Body of pancreas (tissue), 4 donors: Measurements from ENCODE around the gene PRSS1. TPM values are rescaled to one million over a fixed set of nuclear protein-coding genes. Genes with fewer than 3 reads are reported as not detected.
A peak's percentile ranks its signal among the peaks of the same experiment; 100 is the strongest.

Experiments
- ATAC-seq: fragments of 150-250 bp; one replicate; pipeline ENCODE4 v1.9.1; 2016
- DNase-seq, 4 donors: peaks; one replicate each; pipeline ENCODE4 v3.0.0-alpha.2; 2019
- H3K27ac ChIP-seq, 4 donors: fragments of 200-600 bp; sonication (generic); 1 replicate in 3 of 4; 2 replicates in 1 of 4; pipeline versions ENCODE4 v1.5.1 to v1.6.1; 2016 to 2019; ENCODE audit warnings: mild to moderate bottlenecking in 1 of 4, mixed read lengths in 1 of 4, moderate library complexity in 1 of 4
- H3K27me3 ChIP-seq, 2 donors: fragments of 200-600 bp; sonication (generic); one replicate each; pipeline ENCODE4 v1.6.0; 2016; ENCODE audit warnings: mild to moderate bottlenecking in 1 of 2
- H3K36me3 ChIP-seq, 2 donors: fragments of 200-600 bp; sonication (generic); replicated peaks in 1 of 2; 2 replicates each; pipeline ENCODE4 v1.5.1; 2016; ENCODE audit warnings: low read depth in 2 of 2; ENCODE audit not compliant: insufficient read depth in 1 of 2
- H3K4me1 ChIP-seq: fragments of 200-600 bp; sonication (generic); one replicate; pipeline ENCODE4 v1.6.0; 2016
- H3K4me3 ChIP-seq, 2 donors: fragments of 200-600 bp; sonication (generic); 1 replicate in 1 of 2; 2 replicates in 1 of 2; pipeline ENCODE4 v1.5.1; 2016 to 2019
- H3K9me3 ChIP-seq, 3 donors: fragments of 200-600 bp; sonication (generic); 1 replicate in 2 of 3; 2 replicates in 1 of 3; pipeline ENCODE4 v1.5.1; 2016
- POLR2A ChIP-seq, 3 donors: fragments of 450-650 bp; IDR thresholded peaks; one replicate each; pipeline ENCODE4 v1.6.1; 2016; ENCODE audit warnings: antibody characterized with exemption in 3 of 3, mild to moderate bottlenecking in 2 of 3
- WGBS, 2 donors: methylation state at CpG; one replicate each; pipeline ENCODE4 v1.1.5; 2017; 5-methylcytosine and 5-hydroxymethylcytosine counted together
- intact Hi-C: fragments of 100-400 bp; cut with DNase I; formaldehyde crosslinking; loops from one replicate; pipeline ENCODE4 v1.15.1; 2023
- total RNA-seq, 2 donors: library from RNA; depleted of rRNA; stranded (reverse); fragments of >200 nt; gene quantifications; one replicate each; pipeline ENCODE4 v1.1.0, GENCODE V29; 2016
- TF ChIP-seq, protein P1 (sequence below), 7 experiments: fragments of 450-650 bp in 4 of 7; fragments of 200-600 bp in 3 of 7; sonication (generic) in 3 of 7; IDR thresholded peaks; one replicate each; pipeline ENCODE4 v1.5.1; 2016 to 2019; ENCODE audit warnings: antibody characterized with exemption in 7 of 7

Gene PRSS1
- total RNA-seq, 2 donors from 2014 or later: 29,602 to 44,177 TPM

DNA sequence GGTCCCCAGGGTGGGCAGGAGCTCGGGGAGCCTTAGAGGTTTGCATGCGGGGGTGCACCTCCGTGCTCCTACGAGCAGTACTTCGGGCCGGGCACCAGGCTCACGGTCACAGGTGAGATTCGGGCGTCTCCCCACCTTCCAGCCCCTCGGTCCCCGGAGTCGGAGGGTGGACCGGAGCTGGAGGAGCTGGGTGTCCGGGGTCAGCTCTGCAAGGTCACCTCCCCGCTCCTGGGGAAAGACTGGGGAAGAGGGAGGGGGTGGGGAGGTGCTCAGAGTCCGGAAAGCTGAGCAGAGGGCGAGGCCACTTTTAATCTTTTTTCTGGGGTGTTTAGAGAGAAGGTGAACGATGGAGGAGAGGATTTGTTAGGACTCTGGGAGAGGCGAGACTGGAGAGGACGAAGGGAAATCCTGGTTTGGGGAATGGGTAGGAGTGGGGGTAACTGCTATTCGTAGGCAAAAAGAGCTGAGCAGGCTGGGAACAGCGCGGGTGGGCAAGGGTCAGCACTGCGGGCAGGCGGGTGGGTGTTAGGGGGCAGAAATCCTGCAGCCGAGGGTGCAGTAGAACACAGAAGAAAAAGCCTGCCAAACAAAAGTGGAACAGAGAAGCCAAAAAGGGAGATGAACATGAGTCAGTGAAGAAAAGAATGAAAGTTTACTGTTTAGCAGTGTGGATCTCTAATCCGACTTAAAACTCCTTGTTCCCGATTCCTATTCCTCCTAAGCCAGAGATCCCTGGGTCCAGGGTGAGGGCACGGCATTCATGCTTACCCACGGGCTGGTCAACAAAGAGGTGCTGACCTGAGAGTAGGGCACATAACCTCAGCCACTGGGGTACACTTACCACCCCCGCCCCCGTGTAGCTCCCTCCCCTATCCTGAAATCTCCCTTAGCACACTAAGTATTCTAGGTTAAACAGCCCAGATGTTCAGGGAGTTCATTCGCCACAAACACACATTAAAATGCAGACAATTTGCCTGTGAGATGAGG lies 48.4 kb downstream of the PRSS1 start:
- WGBS, 2 donors: 12 to 24% methylated on average over 19 to 33 of the region's 33 CpGs
- DNase-seq: no peak
- Histone ChIP-seq H3K36me3 (no peaks in the 10 kb centered on the region), H3K27me3 (peaks cover 0 to 20% of the 10 kb centered on the region in 2 donors), H3K4me1 (peaks cover 17% of the 10 kb centered on the region), H3K9me3 (no peaks in the 10 kb centered on the region), H3K27ac (no peak overlapping the region), H3K4me3 (peak overlapping the region; percentile 33 to 40)
- no peak for TF ChIP-seq POLR2A (IDR thresholded peaks at IDR 0.05)
- TF ChIP-seq, protein P1, sequence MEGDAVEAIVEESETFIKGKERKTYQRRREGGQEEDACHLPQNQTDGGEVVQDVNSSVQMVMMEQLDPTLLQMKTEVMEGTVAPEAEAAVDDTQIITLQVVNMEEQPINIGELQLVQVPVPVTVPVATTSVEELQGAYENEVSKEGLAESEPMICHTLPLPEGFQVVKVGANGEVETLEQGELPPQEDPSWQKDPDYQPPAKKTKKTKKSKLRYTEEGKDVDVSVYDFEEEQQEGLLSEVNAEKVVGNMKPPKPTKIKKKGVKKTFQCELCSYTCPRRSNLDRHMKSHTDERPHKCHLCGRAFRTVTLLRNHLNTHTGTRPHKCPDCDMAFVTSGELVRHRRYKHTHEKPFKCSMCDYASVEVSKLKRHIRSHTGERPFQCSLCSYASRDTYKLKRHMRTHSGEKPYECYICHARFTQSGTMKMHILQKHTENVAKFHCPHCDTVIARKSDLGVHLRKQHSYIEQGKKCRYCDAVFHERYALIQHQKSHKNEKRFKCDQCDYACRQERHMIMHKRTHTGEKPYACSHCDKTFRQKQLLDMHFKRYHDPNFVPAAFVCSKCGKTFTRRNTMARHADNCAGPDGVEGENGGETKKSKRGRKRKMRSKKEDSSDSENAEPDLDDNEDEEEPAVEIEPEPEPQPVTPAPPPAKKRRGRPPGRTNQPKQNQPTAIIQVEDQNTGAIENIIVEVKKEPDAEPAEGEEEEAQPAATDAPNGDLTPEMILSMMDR (IDR thresholded peaks at IDR 0.05): no peak
- intact Hi-C loops: no loop called here
- ATAC-seq: peak; percentile 41

DNA sequence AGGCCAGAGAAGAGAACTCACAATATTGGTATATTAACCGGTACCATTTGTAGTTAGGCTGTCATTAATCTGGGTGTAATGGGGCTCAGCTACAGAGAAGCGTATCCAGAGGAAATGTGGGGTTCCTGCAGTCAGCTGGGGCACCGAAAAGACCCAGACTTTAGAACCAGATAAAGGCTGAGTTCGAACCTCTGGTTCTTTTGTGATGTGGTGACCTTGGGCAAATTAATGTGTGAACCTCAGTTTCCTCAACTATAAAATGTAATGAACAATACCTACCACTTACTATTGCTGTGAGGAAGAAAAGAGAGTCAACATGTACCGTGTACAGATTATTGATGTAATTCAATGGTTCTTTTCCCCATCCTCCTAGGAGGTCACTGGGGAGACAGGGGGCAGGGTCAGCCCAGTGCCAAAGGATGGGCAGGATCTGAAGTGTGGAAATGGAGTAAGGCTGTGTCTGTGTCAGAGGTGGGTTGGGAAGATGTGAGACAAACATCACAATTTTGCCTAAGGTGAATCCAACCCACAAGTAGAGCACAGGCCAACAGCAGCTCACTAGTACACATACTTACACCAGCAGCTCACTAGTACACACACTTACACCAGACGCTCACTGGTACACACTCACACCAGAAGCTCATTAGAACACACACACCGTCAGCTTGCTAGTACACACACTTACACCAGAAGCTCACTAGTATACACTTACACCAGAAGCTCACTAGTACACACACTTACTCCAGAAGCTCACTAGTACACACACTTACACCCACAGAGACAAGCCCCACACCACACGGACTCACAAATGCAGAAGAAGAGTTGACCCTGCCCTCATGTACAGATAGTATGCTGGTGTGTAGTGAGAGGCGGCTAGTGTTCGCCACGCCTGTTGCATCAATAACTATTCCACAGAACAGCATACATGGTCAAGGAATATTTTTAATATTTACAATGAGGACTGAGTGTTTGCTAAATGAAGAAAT lies 49.5 kb downstream of the PRSS1 start:
- ATAC-seq (no peak), DNase-seq (no peak)
- Histone ChIP-seq H3K27ac (no peak overlapping the region), H3K27me3 (peaks cover 0 to 20% of the 10 kb centered on the region in 2 donors), H3K4me1 (peaks cover 17% of the 10 kb centered on the region), H3K9me3 (no peaks in the 10 kb centered on the region), H3K4me3 (no peak overlapping the region), H3K36me3 (no peaks in the 10 kb centered on the region)
- intact Hi-C loops: no loop called here
- WGBS, 2 donors: 86 to 89% methylated on average over 11 of the region's 11 CpGs
- TF ChIP-seq, protein P1 (IDR thresholded peaks at IDR 0.05): no peak
- TF ChIP-seq POLR2A (IDR thresholded peaks at IDR 0.05): no peak

DNA sequence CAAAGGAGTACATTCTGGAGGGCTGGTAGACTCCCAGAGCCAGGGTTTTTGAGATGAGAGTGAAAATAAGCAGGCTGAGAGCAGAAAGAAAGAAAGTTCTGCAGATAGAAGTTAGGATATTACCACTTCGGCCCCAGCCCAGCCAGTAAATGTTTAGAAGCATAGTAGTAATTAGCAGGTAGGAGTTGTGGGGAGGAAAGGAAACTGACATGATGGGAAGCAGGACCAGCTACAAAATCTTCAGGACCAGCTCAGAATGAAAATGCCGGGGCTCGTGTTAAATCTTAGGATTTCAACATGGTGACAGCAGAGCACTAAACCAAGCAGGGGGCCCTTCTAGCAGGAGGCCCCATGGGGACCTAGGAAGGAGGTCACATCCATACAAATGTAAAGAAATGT lies 50.2 kb downstream of the PRSS1 start:
- Histone ChIP-seq H3K27me3 (peaks cover 0 to 20% of the 10 kb centered on the region in 2 donors), H3K4me1 (peaks cover 17% of the 10 kb centered on the region), H3K9me3 (no peaks in the 10 kb centered on the region), H3K27ac (no peak overlapping the region), H3K36me3 (no peaks in the 10 kb centered on the region), H3K4me3 (no peak overlapping the region)
- intact Hi-C loops: no loop called here
- no peak for TF ChIP-seq POLR2A (IDR thresholded peaks at IDR 0.05)
- TF ChIP-seq, protein P1 (IDR thresholded peaks at IDR 0.05): no peak
- DNase-seq: no peak
- no peak for ATAC-seq
- WGBS, 2 donors: 82 to 84% methylated on average over 3 of the region's 3 CpGs

DNA sequence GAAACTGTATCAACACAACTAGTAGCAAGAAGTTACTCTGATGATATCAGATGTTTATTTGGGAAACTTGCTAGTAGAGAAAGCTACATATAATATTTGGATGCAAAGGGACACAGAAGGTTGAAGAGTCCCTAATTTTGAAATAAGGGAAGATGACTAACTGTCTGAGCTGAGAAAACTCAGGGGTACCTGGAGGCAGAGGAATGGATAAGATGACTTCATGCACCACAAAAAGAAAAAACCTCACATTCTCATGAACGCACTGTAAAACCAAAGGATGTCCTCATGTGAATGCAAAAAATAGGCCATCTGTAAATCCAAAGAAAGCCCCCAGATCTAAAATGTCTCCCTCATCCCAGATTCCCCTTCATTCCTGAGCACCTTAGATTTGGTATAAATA lies 50.8 kb downstream of the PRSS1 start:
- no peak overlapping the region for H3K27ac ChIP-seq
- DNase-seq: no peak
- no peak for ATAC-seq
- peaks cover 0 to 20% of the 10 kb centered on the region in 2 donors for H3K27me3 ChIP-seq
- H3K4me1 ChIP-seq: peaks cover 17% of the 10 kb centered on the region
- no peak overlapping the region for H3K4me3 ChIP-seq
- TF ChIP-seq, protein P1 (IDR thresholded peaks at IDR 0.05): no peak
- H3K36me3 ChIP-seq: no peaks in the 10 kb centered on the region
- intact Hi-C loops: no loop called here
- no peaks in the 10 kb centered on the region for H3K9me3 ChIP-seq
- 81% methylated on average over 1 of the region's 1 CpG for WGBS, 2 donors
